ENCODE results near the gene RAD51B.

The RAD51B gene

GRCh38 chr14:67857778-67858350 lies 38.3 kb downstream of the RAD51B start:
- Histone ChIP-seq H3K36me3 (no peaks in the 10 kb centered on the region), H3K4me1 (no peaks in the 10 kb centered on the region), H3K4me3 (ENCODE audit: low read depth, low read length) (no peak overlapping the region), H3K9me3 (no peaks in the 10 kb centered on the region), H3K27me3 (no peaks in the 10 kb centered on the region)
- no peak for DNase-seq
- TF ChIP-seq CTCF (IDR thresholded peaks at IDR 0.05; ENCODE audit: low read depth, low read length) = no peak

GRCh38 chr14:67859169-67859749 lies 39.7 kb downstream of the RAD51B start:
- Histone ChIP-seq H3K4me1 (no peaks in the 10 kb centered on the region), H3K4me3 (ENCODE audit: low read depth, low read length) (no peak overlapping the region), H3K9me3 (no peaks in the 10 kb centered on the region), H3K36me3 (no peaks in the 10 kb centered on the region), H3K27me3 (no peaks in the 10 kb centered on the region)
- DNase-seq = no peak
- TF ChIP-seq CTCF (IDR thresholded peaks at IDR 0.05; ENCODE audit: low read depth, low read length) = no peak

GRCh38 chr14:67863223-67863622 lies 43.6 kb downstream of the RAD51B start:
- TF ChIP-seq CTCF (IDR thresholded peaks at IDR 0.05; ENCODE audit: low read depth, low read length) = no peak
- Histone ChIP-seq H3K36me3 (no peaks in the 10 kb centered on the region), H3K4me1 (no peaks in the 10 kb centered on the region), H3K4me3 (ENCODE audit: low read depth, low read length) (no peak overlapping the region), H3K27me3 (no peaks in the 10 kb centered on the region), H3K9me3 (no peaks in the 10 kb centered on the region)
- DNase-seq = no peak

- no peaks in the 10 kb centered on the region for H3K9me3 ChIP-seq
- no peaks in the 10 kb centered on the region for H3K4me1 ChIP-seq
- H3K4me3 ChIP-seq (ENCODE audit: low read depth, low read length) = no peak overlapping the region
- H3K36me3 ChIP-seq = no peaks in the 10 kb centered on the region
- no peak for DNase-seq
- no peaks in the 10 kb centered on the region for H3K27me3 ChIP-seq
- no peak for TF ChIP-seq CTCF (IDR thresholded peaks at IDR 0.05; ENCODE audit: low read depth, low read length)
Observed at GRCh38 chr14:67875175-67876006, 55.8 kb downstream of the RAD51B start.

- DNase-seq = no peak
Observed at GRCh38 chr14:67879026-67879425, 59.4 kb downstream of the RAD51B start.

More at GRCh38 chr14:67879026-67879425, 59.4 kb downstream of the RAD51B start:
- H3K27me3 ChIP-seq = no peaks in the 10 kb centered on the region
- no peak for TF ChIP-seq CTCF (IDR thresholded peaks at IDR 0.05; ENCODE audit: low read depth, low read length)
- H3K9me3 ChIP-seq = no peaks in the 10 kb centered on the region
- no peaks in the 10 kb centered on the region for H3K4me1 ChIP-seq
- no peaks in the 10 kb centered on the region for H3K36me3 ChIP-seq
- no peak overlapping the region for H3K4me3 ChIP-seq (ENCODE audit: low read depth, low read length)

Measured in BE2C (cell line).